Measurements from ENCODE around the gene BNC1.
A peak's percentile ranks its signal among the peaks of the same experiment; 100 is the strongest.

BNC1 gene, protein sequence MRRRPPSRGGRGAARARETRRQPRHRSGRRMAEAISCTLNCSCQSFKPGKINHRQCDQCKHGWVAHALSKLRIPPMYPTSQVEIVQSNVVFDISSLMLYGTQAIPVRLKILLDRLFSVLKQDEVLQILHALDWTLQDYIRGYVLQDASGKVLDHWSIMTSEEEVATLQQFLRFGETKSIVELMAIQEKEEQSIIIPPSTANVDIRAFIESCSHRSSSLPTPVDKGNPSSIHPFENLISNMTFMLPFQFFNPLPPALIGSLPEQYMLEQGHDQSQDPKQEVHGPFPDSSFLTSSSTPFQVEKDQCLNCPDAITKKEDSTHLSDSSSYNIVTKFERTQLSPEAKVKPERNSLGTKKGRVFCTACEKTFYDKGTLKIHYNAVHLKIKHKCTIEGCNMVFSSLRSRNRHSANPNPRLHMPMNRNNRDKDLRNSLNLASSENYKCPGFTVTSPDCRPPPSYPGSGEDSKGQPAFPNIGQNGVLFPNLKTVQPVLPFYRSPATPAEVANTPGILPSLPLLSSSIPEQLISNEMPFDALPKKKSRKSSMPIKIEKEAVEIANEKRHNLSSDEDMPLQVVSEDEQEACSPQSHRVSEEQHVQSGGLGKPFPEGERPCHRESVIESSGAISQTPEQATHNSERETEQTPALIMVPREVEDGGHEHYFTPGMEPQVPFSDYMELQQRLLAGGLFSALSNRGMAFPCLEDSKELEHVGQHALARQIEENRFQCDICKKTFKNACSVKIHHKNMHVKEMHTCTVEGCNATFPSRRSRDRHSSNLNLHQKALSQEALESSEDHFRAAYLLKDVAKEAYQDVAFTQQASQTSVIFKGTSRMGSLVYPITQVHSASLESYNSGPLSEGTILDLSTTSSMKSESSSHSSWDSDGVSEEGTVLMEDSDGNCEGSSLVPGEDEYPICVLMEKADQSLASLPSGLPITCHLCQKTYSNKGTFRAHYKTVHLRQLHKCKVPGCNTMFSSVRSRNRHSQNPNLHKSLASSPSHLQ

DNA sequence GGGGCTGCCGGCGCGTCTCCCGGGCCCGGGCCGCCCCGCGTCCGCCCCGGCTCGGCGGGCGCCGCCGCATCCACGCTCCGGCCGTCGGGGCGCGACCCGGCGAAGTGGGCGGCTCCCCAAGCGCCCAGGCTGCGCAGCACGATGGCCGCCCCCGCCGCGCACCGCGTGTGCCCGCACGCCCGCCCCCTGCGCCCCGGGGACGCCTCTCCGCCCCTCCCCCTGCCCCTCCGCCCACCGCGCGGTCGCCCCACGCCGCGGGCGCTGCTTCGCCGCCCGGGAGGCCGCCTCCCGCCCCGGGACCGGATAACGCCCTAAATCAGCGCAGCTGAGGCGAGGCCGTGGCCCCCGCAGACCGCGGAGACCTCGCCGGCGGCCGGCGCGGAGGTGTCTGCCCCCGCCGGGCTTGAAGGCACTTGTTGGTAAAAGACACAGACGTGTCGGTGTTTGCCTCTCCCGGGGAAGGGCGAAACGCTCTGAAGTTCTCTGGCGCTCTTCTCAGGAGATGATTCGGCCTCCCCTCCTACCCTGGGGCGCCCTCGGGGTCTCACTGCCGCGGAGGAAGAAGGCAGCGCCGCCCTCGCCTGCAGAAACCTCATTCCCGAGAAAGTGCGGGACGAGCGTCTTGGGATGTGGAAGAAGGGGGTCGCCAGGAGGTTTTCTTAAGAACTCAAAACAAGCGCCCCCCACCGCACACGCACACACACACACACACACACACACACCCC is at the start of gene BNC1:
Gene BNC1, minus strand, starts transcription at position 106 of the 725 bp plus-strand sequence. Its CDS starts 36 bp downstream, at position 70.
- DNase-seq, result no peak

DNA sequence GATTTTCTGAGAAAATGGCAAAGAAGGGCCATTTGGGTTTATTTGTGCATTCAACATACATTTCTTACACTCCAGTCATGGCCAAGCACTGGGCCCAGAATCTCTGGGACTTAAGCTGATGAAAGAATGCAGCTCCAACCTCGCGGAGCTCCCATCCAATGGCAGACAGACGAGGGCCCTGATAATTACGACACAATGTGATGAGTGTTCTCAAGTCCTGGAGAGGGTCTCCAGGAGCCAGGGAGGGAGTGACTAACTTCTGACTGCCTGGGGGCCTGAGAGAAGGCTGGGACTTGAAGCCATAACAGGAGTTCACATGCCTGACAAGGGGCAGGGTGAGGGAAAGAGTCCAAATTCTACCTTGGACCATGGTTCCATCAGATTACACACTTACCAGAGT is 42.6 kb upstream of the BNC1 start:
- no peak for DNase-seq

DNA sequence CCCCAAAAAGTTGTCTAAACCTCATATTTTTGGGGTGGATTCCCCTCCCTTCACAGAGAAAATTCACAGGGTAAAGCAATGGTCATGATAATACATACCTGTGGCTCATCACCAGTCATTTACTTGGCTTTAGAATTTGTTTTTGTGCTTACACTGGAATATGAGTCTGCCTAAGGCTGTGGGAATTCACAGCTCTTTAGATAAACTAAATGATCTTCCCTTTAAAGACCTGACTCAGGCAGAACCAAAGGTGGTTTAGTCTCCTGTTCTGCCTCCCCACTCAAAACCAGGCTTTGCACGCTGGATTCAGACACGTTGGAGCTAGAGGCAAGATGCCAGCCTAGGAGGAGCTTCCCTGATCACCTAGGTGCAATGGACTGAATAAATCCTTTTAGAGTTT is 40.3 kb upstream of the BNC1 start:
- DNase-seq, result no peak

DNA sequence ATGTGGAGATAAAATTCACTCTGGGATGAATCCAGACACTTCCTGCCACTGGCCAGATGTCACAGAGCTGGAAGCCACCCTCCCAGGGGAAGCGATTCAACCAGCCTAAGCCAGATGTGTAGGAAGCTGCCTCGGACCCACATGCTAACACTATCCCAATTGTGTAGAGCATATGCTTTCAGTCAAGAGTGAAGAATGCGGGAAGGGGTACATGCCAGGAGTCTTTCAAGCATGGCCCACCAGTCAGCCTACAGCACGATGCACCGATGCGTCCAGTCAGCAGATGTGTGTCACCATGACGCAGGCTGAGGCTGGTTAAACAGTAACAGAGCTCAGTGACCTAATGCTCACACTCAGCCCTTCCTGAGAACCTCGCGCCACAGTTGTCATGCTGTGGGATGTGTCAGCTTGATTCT is 38.8 kb upstream of the BNC1 start:
- DNase-seq, result peak in 1 of 58 donors; percentile 45

DNA sequence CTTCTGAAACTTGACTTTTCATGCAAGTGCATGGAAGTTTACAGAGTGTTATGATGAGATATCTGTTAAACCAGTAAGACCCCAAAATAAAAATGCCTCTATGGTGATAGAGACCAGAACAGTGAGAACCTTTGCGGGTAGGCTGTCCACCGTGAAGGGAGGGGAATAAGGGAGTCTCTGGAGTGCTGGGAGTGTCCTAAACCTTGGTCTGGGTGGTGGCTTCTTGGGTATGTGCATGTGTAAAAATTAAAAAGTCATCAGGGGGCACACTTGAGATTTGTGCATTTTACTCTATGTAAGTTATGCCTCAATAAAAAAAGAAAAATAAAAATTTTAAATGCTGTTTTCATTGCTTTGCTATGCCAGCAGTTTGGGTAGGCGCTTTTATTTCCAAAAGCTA is 38.2 kb upstream of the BNC1 start:
- no peak for DNase-seq

DNA sequence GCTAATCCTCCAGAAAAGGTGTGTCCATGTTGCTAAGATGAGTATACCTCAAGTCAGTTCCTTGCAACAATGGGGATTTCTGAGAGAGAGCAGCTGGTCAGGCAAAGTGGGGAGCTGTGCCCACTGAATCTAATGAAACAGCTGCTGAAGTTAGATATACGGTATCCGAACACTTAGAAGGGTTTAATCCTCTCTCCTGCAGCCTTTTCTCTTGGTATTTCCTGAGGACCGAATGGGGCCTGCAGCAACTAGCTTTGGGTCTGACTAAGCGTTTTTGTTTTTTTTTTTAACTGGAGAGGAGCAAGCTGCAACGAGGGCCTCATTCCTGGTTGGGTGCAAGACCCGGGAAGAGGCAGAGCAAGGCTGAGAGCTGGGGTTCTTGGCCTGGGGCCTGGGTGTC is 37.6 kb upstream of the BNC1 start:
- DNase-seq, result no peak

DNA sequence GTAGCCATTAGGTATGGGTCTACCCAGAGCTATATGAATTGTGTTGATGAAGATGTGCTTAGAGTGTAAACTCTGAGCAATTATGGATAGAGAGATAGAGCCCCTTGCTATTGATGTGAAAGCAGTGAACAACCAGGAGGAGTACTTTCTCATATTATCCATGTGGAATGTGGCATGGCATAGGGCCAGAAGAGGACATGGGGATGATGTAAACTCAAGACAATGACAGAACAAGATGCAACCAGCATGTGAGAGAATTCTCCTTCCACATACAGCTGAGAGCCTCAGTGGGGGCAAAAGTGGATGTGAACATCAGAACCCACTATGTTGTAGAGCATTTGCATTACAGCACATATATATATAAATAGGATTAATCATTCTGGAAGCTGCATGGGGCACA is 36.4 kb upstream of the BNC1 start:
- no peak for DNase-seq

DNA sequence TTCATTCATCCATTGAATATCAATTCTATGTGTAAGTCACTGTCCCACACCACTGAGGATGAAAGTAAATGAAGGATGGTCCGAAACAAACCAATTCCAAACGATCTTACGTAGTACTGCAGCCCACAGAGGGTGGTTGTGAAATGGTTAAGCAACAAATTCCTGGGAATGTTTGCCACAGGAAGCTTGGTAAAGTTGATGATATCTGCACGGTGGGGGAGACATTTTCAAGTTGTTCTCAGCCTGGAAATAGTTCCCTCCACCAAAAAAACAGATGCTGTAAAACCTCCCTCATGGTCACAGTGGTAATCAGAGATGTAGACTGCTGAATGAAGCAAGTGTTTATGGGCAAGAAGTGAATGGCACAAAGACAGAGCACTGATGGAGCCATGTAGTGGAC is 35.9 kb upstream of the BNC1 start:
- no peak for DNase-seq

DNA sequence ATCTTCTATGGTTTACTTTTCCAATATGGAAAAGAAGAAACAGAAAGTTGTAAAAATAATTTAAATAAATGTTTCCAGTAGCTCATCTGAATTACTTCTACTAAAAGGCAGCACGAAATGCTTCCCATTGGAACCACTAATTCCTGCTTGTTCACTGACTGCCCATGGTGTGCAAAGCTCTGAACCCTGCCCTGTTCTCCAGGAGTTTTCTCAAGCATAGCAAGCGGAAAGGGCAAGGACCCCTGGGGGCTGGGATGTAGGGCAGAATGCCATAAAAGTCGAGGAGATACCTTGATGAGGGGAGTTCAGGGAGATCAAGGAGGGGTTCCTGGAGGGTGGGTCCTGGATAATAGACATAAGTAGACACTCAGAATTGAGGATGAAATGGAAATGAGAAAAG is 35.3 kb upstream of the BNC1 start:
- DNase-seq, result no peak

DNA sequence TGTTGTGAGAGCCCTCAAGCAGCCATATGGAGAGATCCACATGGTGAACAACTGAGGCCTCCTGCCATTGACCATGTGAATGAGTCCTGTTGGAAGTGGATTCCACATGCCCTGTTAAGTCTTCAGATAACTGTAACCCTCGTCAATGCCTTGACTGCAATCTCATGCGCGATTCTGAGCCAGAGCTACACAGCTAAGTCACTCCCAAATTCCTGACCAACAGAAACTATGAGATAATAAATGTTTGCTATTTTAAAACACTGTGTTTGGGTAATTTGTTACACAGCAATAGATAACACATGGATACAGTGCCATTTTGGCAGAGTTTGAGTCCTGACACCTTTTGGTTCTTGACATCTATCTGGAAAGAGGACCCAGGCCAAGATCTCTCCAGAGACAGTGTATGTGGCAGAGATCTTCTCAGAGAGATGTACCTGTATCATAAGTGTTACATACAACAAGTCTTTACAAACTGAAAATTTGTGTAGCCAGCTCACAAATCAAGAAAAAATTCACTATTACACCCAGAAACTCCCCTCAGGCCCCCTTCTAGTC is 34.5 kb upstream of the BNC1 start:
- no peak for DNase-seq

DNA sequence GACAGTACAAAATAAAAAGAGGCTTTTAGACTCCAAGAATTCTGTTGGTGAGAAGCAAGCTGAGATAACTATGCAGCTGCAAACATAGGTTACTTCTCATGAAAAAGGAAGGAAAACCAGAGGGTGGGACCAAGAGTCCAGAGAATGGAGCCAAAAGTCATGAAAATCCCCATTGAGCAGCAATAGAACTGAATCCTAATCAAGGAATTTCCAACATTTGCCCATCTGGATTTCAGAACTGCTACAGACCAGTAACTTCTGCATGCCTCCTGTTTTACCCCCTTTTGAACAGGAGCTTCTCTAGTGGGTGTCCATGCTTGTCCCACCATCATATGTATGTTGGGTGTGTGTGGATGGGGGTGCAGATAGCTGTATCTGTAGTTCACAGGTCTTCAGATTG is 33.6 kb upstream of the BNC1 start:
- DNase-seq, result no peak

DNA sequence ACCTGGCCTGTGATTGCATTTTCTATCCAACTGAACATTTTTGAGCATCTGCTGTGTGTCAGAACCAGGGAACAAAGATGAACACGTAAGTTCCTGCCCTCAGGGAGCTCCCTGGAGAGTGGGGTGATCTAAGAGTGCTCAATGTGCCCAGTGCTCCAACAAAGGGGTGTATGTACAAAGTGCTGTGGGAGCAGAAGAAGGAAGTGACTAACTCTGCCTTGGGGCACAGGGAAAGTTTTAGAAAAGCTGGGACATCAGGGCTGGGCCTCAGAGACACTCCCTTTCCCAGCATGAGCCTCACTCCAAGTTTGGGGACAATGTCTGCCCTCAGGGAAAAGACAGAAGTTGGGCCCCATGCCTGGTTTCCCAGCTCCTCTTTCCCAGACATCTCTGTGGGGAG is 27.6 kb upstream of the BNC1 start:
- DNase-seq, result no peak

DNA sequence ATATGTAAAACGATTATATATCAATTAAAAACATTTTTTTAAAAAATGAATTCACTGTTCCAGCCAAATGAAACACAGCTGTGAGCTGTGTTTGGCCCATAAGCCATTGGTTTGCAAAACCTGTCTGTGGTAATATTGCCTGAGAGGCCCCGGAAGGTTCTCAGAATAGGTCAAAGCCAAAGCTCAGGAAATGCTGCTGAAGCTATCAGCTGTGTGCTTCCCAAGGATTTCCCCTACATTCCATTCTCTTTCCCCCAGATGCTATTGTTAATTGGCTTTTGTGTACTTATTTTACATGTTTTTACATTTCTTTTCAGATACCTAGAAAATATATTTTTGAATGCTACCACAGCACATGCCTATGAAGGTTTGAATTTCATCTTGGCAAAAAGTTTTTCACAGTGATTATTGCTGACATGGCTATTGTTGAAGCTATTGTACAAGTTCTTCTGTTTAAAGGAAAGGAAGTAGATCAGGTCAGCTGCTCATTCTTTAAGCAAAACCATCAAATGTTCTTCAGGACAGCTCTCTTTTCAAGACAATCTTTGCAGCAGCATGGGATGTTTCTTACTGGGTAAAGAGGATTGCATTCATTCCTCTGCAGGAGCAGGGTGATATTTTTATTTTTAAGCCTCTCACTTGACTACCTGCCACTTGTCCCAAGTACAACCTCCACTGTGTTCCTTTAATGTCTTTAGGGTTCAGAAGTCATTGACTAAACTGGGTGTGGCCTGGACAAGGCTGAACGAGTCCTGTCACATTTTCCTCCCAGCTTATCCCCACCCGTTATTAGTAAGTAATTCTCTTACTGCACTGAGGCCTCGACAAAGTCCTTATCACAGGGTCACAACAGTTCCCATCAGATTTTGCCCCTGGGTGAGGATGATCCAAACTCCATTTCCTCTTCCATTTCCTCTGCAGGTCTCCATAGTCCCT is 26.3 kb upstream of the BNC1 start:
- no peak for DNase-seq

DNA sequence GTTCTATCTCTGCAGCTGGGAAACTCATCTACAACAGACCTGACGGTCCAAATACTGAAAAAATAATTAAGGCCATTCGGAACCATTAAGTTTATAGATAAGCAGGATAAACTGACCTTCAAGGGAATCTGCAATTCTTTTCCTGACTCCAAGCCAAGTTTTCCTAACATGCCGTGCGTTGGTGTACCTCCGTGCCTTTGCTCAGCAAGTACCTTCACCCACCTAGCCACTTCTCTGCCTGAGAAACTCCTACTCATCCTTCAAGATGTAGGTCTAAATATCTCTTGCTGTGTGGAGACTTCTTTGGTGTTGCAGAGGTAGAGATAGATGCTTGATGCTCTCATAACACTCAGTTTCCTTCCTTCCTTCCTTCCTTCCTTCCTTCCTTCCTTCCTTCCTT is 24.2 kb upstream of the BNC1 start:
- no peak for DNase-seq

DNA sequence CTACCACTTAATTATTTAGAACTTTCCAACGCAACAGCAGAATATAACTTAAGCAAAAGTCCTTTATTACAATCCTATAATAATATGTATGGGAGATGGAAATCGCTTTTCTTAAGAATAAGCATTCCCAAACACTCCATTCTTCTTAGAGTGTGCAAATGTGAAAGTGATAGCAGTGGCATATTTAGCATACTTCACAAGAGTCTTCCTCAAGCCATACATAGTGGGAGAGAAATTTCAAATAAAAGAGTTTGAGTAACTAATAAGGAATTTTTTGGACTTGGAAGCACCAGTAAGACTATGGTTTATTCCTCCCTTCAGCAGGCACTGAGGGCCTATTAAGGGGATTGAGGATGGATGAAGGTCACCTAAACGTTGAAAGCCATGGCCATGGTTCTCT is 22.1 kb upstream of the BNC1 start:
- DNase-seq, result no peak

DNA sequence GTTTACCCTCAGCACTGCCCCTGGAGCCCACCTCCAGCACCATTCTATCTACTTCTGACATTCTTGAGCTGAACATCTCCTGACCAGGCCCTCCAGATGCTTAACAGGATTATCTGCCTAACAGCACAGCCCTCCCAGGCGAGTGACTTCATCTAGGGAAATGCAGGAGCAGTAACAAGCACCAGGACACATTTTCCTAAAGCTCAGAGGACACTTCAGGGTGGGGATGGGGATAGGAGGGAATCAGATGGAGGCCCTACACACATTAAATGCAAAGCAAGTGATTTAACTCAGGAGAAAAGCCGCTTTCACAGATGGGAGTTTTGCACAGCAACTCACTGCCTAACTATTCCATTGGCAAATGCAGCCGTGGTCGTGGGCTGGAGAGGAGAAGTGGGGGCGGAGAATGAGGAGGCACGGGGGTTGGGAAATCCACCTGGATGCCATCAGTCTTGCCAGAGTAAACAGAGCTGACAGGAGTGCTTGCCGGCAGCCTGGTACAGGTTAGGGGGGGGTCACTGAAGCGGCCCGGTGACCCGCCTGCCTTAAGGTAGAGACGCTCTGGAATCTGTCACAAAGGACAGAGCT is 21.3 kb upstream of the BNC1 start:
- peak in 1 of 58 donors; percentile 13 for DNase-seq

DNA sequence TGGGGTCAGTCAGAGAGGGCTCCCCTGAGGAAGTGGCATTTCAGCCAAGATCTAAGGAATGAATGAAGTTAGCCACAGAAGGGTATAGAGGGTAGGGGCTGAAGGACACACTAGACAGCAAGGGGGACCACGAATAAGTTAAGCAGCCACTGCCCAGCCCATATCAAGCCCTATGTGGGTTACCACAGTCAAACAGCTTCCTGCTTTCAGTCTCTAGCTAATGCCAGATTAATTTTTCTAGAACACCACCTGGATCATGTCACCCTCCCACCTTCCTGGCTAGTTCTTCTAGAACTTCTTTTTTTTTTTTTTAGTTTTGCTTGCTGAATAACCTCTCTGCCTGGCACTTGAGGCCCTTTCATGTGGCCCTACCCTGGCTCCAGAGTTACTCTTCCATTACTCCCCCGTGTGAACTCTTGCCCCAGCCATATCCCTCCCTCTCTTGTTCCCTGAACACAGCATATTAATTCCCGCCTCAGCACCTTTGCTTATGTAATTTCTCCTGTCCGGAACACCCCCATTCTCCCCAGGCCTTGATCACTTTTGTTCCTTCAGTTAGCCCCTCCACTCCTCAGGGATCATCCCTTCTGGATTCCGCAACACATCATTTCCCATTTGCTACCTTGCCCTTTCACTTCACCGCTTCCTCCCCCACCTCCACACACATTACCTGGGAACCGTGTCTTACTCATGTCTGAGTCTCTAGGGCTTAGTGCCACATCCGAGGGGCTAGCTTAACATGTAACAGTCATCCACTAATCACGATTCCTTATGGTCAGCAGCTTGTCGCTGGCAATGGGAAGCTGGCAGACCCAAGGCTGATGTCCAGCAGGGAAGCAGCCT is 20.6 kb upstream of the BNC1 start:
- no peak for DNase-seq

DNA sequence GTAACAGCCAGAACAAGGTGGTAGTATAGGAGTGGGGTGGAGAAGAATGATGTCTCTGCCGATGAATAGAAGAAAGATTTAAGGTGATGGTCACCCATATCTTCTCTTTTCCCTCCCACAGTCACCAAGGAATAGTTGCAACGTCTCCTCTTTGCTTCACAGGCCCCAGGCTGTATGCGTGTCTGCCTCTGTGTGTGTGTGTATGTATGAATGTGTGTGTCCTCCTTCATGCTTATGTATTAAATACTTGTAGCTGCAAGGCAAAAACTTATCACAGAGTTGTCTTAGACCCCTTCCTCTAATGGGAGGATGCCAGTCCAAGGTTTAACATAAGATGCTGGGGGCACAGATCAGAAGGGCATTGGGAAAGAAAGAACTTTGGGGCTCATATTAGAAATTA is 19.1 kb upstream of the BNC1 start:
- DNase-seq, result no peak

DNA sequence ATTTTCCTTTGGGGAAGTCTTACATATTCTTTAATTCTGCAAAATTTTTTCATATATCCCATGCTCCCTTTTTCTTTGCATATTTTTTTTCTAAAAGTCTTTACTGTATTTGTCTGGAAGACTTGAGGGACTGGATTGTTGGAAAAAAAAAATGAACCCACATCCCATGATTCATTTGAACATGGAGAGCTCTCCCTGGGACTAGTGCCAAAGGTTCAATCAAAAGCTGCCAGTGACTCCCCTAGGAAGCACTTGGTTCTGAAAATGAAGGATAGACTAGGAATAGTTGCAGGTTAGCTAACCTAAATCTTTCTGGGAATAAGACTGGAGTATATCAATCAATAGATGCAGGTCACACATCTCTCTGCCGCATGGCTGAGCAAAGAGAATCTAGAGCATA is 16.4 kb upstream of the BNC1 start:
- DNase-seq, result no peak
